PC-3 (cell line): Measurements from ENCODE around the gene EBF4.

Experiments used
- EZH2 ChIP-seq: fragments of 300-600 bp; sonication (generic); IDR thresholded peaks from one replicate; pipeline ENCODE4 v1.6.1; 2017; ENCODE audit warnings: antibody characterized with exemption, mild to moderate bottlenecking, low read length; ENCODE audit not compliant: unreplicated experiment
- TF ChIP-seq, protein P1 (sequence below): fragments of 300-600 bp; sonication (generic); conservative IDR thresholded peaks from 2 replicates; pipeline ENCODE4 v1.5.1; 2017; ENCODE audit warnings: antibody characterized with exemption, low read depth, mild to moderate bottlenecking, low read length

- TF ChIP-seq, protein P1, sequence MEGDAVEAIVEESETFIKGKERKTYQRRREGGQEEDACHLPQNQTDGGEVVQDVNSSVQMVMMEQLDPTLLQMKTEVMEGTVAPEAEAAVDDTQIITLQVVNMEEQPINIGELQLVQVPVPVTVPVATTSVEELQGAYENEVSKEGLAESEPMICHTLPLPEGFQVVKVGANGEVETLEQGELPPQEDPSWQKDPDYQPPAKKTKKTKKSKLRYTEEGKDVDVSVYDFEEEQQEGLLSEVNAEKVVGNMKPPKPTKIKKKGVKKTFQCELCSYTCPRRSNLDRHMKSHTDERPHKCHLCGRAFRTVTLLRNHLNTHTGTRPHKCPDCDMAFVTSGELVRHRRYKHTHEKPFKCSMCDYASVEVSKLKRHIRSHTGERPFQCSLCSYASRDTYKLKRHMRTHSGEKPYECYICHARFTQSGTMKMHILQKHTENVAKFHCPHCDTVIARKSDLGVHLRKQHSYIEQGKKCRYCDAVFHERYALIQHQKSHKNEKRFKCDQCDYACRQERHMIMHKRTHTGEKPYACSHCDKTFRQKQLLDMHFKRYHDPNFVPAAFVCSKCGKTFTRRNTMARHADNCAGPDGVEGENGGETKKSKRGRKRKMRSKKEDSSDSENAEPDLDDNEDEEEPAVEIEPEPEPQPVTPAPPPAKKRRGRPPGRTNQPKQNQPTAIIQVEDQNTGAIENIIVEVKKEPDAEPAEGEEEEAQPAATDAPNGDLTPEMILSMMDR: no peak
- TF ChIP-seq EZH2: no peak
Measured at GRCh38 chr20:2663887-2664719, 28.5 kb upstream of the EBF4 start, which contains the start of gene IDH3B.
